ENCODE measurements around the gene FBXW7.

FBXW7 gene

DNA sequence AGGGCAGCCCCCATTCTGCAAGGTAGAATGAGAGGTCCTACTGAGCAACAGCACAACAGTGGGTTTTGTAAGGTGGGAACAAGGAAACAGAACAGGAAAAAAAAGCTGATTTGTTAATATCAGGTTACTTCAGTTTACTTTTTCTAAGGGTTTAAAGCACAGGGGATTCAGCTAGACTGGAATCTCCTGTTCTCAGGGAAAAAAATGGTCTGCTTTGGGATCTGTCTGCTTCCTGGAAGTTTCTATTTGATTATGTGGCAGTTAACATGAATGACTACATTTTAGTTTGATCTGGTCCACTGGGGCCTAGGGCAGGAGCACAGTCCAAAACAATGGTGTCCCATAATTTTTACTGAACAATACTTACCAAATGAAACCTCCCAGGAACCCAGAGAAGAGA lies 104.6 kb downstream of the FBXW7 start:
- Histone ChIP-seq H2AFZ (ENCODE audit: low read length, unreplicated experiment) (no peak overlapping the region), H3K4me3 (ENCODE audit: low read depth, low read length) (no peak overlapping the region), H3K79me2 (ENCODE audit: control insufficient read depth, insufficient read depth, low read length, unreplicated experiment) (no peaks in the 10 kb centered on the region), H3K27ac (ENCODE audit: low read depth, low read length) (no peak overlapping the region), H3K36me3 (ENCODE audit: insufficient read depth, low read length) (no peaks in the 10 kb centered on the region), H3K4me1 (ENCODE audit: control insufficient read depth, insufficient read depth, low read length, unreplicated experiment) (no peaks in the 10 kb centered on the region), H3K27me3 (ENCODE audit: insufficient read depth, low read length) (no peaks in the 10 kb centered on the region)

DNA sequence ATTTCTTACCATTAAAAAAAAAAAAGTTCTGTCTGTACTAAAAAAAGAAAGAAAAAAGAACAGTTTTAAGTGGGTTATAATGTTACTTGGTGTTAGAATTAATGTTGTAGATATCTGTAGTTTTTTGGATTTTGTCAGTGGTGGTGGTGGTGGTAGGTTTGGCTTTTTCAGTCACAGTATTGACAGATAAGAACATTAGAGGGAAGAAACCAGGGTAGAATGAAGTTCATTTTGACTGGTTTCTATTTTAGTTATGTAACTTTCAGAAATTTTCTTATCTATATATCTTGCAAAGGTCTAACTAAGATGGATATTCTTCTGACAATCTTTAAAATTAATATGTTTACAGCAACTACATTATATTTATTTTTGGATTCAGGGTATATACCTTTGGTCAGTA lies 105.4 kb downstream of the FBXW7 start:
- no peaks in the 10 kb centered on the region for H3K36me3 ChIP-seq (ENCODE audit: insufficient read depth, low read length)
- H3K79me2 ChIP-seq (ENCODE audit: control insufficient read depth, insufficient read depth, low read length, unreplicated experiment) = no peaks in the 10 kb centered on the region
- H3K4me1 ChIP-seq (ENCODE audit: control insufficient read depth, insufficient read depth, low read length, unreplicated experiment) = no peaks in the 10 kb centered on the region
- H3K27ac ChIP-seq (ENCODE audit: low read depth, low read length) = no peak overlapping the region
- no peaks in the 10 kb centered on the region for H3K27me3 ChIP-seq (ENCODE audit: insufficient read depth, low read length)
- H3K4me3 ChIP-seq (ENCODE audit: low read depth, low read length) = no peak overlapping the region
- no peak overlapping the region for H2AFZ ChIP-seq (ENCODE audit: low read length, unreplicated experiment)

DNA sequence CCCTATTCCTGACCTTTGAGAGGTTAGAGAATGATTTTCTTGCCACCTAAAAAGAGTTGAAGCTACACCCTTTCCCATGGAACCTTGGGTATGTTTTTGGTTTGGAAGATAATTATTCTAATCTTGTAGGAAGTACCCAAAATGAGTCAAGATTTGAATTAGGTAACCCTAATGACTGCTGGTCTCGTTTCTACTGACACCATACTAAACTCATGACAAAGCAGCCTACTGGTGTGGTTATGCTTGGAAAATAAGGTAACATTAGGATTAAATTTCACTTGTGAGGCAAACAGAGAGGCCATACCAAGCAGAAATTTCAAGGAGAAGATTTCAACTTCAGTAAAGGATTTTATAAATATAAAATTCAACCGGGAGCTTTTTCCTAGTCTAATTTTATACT lies 107.9 kb downstream of the FBXW7 start:
- Histone ChIP-seq H3K4me3 (ENCODE audit: low read depth, low read length) (no peak overlapping the region), H3K27me3 (ENCODE audit: insufficient read depth, low read length) (no peaks in the 10 kb centered on the region), H3K4me1 (ENCODE audit: control insufficient read depth, insufficient read depth, low read length, unreplicated experiment) (peaks cover 7% of the 10 kb centered on the region), H3K36me3 (ENCODE audit: insufficient read depth, low read length) (no peaks in the 10 kb centered on the region), H3K79me2 (ENCODE audit: control insufficient read depth, insufficient read depth, low read length, unreplicated experiment) (peaks cover 4% of the 10 kb centered on the region), H2AFZ (ENCODE audit: low read length, unreplicated experiment) (no peak overlapping the region), H3K27ac (ENCODE audit: low read depth, low read length) (no peak overlapping the region)

DNA sequence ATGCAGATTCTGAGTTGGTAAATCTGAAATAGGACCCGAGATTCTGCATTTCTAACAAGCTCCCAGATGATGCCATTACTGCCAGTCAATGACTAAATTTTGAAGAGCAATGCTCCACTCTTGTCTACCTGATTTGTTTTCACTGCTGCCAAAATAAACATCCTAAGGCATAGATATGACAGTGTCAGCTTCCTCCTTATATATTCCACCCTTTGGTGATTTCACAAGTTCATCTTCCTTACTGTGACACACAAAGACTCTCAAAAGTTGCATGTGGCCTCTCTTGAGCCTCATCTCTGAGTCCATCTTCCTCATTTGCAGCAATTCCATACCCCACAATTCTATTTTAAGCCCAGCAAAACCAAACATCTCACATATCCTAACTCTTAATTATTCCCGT lies 110.9 kb downstream of the FBXW7 start:
- no peak overlapping the region for H3K27ac ChIP-seq (ENCODE audit: low read depth, low read length)
- H3K79me2 ChIP-seq (ENCODE audit: control insufficient read depth, insufficient read depth, low read length, unreplicated experiment) = peaks cover 7% of the 10 kb centered on the region
- no peaks in the 10 kb centered on the region for H3K36me3 ChIP-seq (ENCODE audit: insufficient read depth, low read length)
- no peak overlapping the region for H2AFZ ChIP-seq (ENCODE audit: low read length, unreplicated experiment)
- no peak overlapping the region for H3K4me3 ChIP-seq (ENCODE audit: low read depth, low read length)
- H3K4me1 ChIP-seq (ENCODE audit: control insufficient read depth, insufficient read depth, low read length, unreplicated experiment) = peaks cover 7% of the 10 kb centered on the region
- H3K27me3 ChIP-seq (ENCODE audit: insufficient read depth, low read length) = no peaks in the 10 kb centered on the region

DNA sequence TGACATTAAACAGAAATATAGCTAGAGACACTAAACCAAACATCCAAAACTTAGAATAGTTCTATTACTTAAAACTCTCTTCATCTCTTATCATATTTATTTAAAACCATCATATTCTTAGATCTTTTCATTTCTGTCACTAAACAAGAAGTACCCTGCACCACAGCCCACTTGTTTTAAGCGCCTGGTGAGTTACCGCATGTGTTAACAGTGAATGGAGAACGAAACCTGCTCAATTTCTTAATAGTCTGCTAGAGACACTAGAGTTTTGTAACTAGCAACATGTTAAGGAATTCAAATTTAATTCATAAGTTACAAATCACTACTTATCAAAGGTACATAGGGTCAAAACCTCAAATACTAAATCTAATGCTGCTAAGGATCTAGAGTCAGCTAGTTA lies 111.5 kb downstream of the FBXW7 start:
- Histone ChIP-seq H3K4me3 (ENCODE audit: low read depth, low read length) (no peak overlapping the region), H3K27ac (ENCODE audit: low read depth, low read length) (no peak overlapping the region), H3K36me3 (ENCODE audit: insufficient read depth, low read length) (no peaks in the 10 kb centered on the region), H3K79me2 (ENCODE audit: control insufficient read depth, insufficient read depth, low read length, unreplicated experiment) (peaks cover 7% of the 10 kb centered on the region), H3K4me1 (ENCODE audit: control insufficient read depth, insufficient read depth, low read length, unreplicated experiment) (peaks cover 7% of the 10 kb centered on the region), H3K27me3 (ENCODE audit: insufficient read depth, low read length) (no peaks in the 10 kb centered on the region), H2AFZ (ENCODE audit: low read length, unreplicated experiment) (no peak overlapping the region)

DNA sequence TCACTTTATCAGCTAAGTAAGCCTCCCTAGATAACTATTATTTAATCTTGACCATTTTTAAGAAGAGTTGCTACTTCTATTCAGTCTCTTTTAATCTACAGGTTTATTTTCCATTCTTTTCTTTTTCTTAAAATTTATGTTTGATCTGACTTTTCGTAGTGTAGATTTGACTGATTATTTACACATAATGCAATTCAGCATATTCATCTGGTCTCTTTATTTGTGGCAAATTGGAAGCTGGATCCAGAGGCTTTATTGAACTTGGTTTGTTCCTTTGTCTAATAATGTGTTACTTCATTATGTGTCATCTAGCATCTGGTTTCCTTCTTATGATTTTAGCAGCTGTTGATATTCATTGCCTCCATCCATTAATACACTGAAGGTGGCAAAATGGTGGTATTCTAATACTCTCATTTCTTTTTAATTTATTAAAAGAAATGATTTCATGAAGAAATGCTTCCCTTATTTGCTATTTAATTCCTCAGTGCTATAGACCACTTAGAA lies 113.0 kb downstream of the FBXW7 start:
- Histone ChIP-seq H3K27me3 (ENCODE audit: insufficient read depth, low read length) (no peaks in the 10 kb centered on the region), H3K27ac (ENCODE audit: low read depth, low read length) (no peak overlapping the region), H3K4me3 (ENCODE audit: low read depth, low read length) (no peak overlapping the region), H2AFZ (ENCODE audit: low read length, unreplicated experiment) (no peak overlapping the region), H3K79me2 (ENCODE audit: control insufficient read depth, insufficient read depth, low read length, unreplicated experiment) (peaks cover 7% of the 10 kb centered on the region), H3K36me3 (ENCODE audit: insufficient read depth, low read length) (no peaks in the 10 kb centered on the region), H3K4me1 (ENCODE audit: control insufficient read depth, insufficient read depth, low read length, unreplicated experiment) (peaks cover 7% of the 10 kb centered on the region)

DNA sequence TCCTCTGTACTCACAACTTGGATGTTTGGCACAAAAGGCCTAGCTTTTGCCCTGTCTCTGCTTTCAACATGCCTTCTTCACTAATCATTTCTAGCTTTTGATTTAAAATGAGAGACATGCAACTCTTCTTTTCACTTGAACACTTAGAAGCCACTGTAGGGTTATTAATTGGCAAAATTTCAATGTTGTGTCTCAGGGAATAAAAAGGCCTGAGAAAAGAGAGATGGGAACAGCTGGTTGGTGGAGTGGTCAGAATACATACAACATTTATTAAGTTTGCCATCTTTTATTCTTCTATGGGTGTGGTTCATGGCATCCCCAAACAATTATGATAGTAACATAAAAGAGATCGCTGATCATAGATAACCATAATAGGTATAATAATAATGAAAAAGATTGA lies 114.3 kb downstream of the FBXW7 start:
- Histone ChIP-seq H3K4me3 (ENCODE audit: low read depth, low read length) (no peak overlapping the region), H2AFZ (ENCODE audit: low read length, unreplicated experiment) (no peak overlapping the region), H3K27me3 (ENCODE audit: insufficient read depth, low read length) (no peaks in the 10 kb centered on the region), H3K27ac (ENCODE audit: low read depth, low read length) (no peak overlapping the region), H3K4me1 (ENCODE audit: control insufficient read depth, insufficient read depth, low read length, unreplicated experiment) (peaks cover 7% of the 10 kb centered on the region), H3K36me3 (ENCODE audit: insufficient read depth, low read length) (no peaks in the 10 kb centered on the region), H3K79me2 (ENCODE audit: control insufficient read depth, insufficient read depth, low read length, unreplicated experiment) (peaks cover 13% of the 10 kb centered on the region)

DNA sequence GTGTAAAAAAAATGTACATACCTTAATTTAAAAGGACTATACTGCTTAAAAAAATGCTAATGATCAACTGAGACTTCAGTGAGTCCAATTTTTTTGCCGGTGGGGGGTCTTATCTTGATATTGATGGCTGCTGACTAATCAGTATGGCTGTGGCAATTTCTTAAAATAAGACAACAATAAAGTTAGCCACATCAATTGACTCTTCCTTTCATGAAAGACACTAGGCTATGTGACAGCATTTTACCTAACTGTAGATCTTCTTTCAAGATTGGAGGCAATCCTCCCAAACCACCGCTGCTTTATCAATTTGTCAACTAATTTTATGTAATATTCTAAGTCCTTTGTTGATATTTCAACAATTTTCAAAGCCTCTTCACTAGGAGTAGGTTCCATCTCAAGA lies 116.1 kb downstream of the FBXW7 start:
- H3K4me1 ChIP-seq (ENCODE audit: control insufficient read depth, insufficient read depth, low read length, unreplicated experiment) = peaks cover 18% of the 10 kb centered on the region
- H2AFZ ChIP-seq (ENCODE audit: low read length, unreplicated experiment) = no peak overlapping the region
- H3K27ac ChIP-seq (ENCODE audit: low read depth, low read length) = no peak overlapping the region
- H3K79me2 ChIP-seq (ENCODE audit: control insufficient read depth, insufficient read depth, low read length, unreplicated experiment) = peaks cover 20% of the 10 kb centered on the region
- H3K27me3 ChIP-seq (ENCODE audit: insufficient read depth, low read length) = no peaks in the 10 kb centered on the region
- H3K4me3 ChIP-seq (ENCODE audit: low read depth, low read length) = no peak overlapping the region
- no peaks in the 10 kb centered on the region for H3K36me3 ChIP-seq (ENCODE audit: insufficient read depth, low read length)

DNA sequence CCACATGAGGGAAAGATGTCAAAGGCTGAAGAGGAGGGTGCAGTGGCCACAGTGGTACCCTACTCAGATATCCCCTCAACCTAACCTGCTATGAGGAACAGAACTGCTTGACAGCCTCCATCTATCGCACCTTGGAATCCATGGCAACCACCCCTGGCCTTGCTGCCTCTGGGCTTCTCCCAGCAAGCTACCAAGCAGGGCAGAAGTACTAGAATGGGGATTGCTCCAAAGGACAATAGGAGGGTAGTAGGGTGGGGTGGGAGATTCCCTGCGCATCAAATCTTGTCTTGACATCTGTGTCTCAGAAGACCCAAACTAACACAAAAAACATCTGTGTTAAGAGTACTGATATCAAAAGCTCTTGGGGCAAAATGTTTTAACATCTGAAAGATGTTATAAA lies 118.2 kb downstream of the FBXW7 start:
- peaks cover 16% of the 10 kb centered on the region for H3K4me1 ChIP-seq (ENCODE audit: control insufficient read depth, insufficient read depth, low read length, unreplicated experiment)
- no peak overlapping the region for H2AFZ ChIP-seq (ENCODE audit: low read length, unreplicated experiment)
- H3K27ac ChIP-seq (ENCODE audit: low read depth, low read length) = no peak overlapping the region
- no peaks in the 10 kb centered on the region for H3K27me3 ChIP-seq (ENCODE audit: insufficient read depth, low read length)
- H3K4me3 ChIP-seq (ENCODE audit: low read depth, low read length) = no peak overlapping the region
- H3K79me2 ChIP-seq (ENCODE audit: control insufficient read depth, insufficient read depth, low read length, unreplicated experiment) = peaks cover 19% of the 10 kb centered on the region
- no peaks in the 10 kb centered on the region for H3K36me3 ChIP-seq (ENCODE audit: insufficient read depth, low read length)

DNA sequence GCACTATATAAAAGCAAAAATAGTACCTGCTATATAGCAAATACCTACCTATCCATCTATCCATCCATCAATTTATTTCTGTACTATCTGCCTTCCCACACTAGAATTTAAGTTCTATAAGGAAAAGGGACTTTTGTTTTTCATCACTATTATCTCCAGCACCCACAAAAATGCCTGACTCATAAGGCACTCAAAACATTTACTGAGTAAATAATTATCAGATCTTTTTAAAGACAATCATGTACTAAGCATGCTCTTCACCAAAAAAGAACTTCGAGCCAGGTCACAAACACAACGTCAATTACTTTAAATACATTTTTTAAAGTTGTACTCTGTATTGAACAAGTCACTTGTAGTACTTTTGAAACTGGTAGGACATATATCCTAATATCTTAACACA lies 119.9 kb downstream of the FBXW7 start:
- peaks cover 16% of the 10 kb centered on the region for H3K4me1 ChIP-seq (ENCODE audit: control insufficient read depth, insufficient read depth, low read length, unreplicated experiment)
- no peaks in the 10 kb centered on the region for H3K27me3 ChIP-seq (ENCODE audit: insufficient read depth, low read length)
- H3K79me2 ChIP-seq (ENCODE audit: control insufficient read depth, insufficient read depth, low read length, unreplicated experiment) = peaks cover 16% of the 10 kb centered on the region
- H3K4me3 ChIP-seq (ENCODE audit: low read depth, low read length) = 0 out of 2 replicates have a peak overlapping the region, but pooled peaks have one; percentile 13
- H3K27ac ChIP-seq (ENCODE audit: low read depth, low read length) = peak overlapping the region; percentile 39; the same call in 1 of the 2 replicates
- no peak overlapping the region for H2AFZ ChIP-seq (ENCODE audit: low read length, unreplicated experiment)
- H3K36me3 ChIP-seq (ENCODE audit: insufficient read depth, low read length) = peaks cover 4% of the 10 kb centered on the region; the same call in 1 of the 2 replicates

DNA sequence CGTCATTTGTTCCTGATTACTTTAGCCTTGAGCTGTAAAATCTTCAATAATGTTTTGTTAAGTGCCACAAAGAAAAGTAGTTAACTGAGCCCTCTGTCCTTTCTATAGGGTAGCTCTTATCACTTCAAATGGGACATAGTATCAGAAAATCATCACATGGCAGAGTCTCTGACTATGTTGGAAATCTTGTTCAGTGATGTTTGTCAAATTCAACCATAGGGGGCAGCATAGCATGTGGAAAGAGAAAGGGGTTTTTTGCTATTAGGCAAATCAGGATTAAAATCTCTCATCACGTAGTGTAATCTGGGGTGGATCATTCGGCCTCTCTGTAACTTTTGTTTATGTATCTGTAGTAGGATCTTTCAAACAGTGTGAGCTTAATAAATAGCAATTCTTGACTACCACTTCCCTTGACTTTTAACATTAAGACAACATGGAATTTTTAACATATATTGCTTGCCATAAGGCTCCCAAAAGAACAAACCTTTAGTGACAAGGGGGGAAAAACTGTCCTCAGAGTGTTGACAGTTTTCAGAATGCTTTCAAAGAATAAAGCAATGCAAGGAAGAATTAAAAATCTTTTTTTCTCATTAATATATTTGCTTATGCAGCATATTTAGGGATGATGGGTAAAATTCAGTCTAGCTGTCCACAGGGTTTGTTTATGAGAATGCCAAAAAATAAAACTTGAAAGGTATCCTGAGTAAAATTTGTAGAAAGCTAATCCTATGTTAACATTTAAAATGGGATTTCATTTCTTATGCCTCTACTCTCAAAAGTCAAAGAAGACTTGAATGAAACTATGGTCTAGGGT lies 127.2 kb downstream of the FBXW7 start:
- H3K27me3 ChIP-seq (ENCODE audit: insufficient read depth, low read length) = no peaks in the 10 kb centered on the region
- H3K36me3 ChIP-seq (ENCODE audit: insufficient read depth, low read length) = peaks cover 4% of the 10 kb centered on the region; the same call in 1 of the 2 replicates
- H3K4me1 ChIP-seq (ENCODE audit: control insufficient read depth, insufficient read depth, low read length, unreplicated experiment) = no peaks in the 10 kb centered on the region
- no peaks in the 10 kb centered on the region for H3K79me2 ChIP-seq (ENCODE audit: control insufficient read depth, insufficient read depth, low read length, unreplicated experiment)
- no peak overlapping the region for H2AFZ ChIP-seq (ENCODE audit: low read length, unreplicated experiment)
- H3K4me3 ChIP-seq (ENCODE audit: low read depth, low read length) = no peak overlapping the region
- H3K27ac ChIP-seq (ENCODE audit: low read depth, low read length) = no peak overlapping the region
